Upper lobe of left lung (tissue), 6 donors: ENCODE data around the gene MGLL. TPM values are rescaled to one million over a fixed set of nuclear protein-coding genes. Genes with fewer than 3 reads are reported as not detected.

Experiments
- ATAC-seq, 2 donors: fragments of 200-7000 bp; cut with Tn5 transposase; one replicate each; pipeline ENCODE4 v1.9.1; 2022; ENCODE audit warnings: mild to moderate bottlenecking in 2 of 2, moderate library complexity in 2 of 2; ENCODE audit not compliant: low FRiP score in 2 of 2
- DNase-seq, 2 donors: peaks; one replicate each; pipeline ENCODE4 v3.0.0-alpha.2; 2019 to 2020
- H3K27ac ChIP-seq, 4 donors: fragments of 200-600 bp; sonication (generic); one replicate each; pipeline ENCODE4 v1.5.1; 2016 to 2019
- H3K27me3 ChIP-seq, 4 donors: fragments of 200-600 bp; sonication (generic); one replicate each; pipeline ENCODE4 v1.5.1; 2017 to 2019
- H3K36me3 ChIP-seq, 4 donors: fragments of 200-600 bp; sonication (generic); one replicate each; pipeline ENCODE4 v1.5.1; 2016 to 2019
- H3K4me1 ChIP-seq, 4 donors: fragments of 200-600 bp; sonication (generic); one replicate each; pipeline ENCODE4 v1.5.1; 2018 to 2019
- H3K4me3 ChIP-seq, 4 donors: fragments of 200-600 bp; sonication (generic); one replicate each; pipeline ENCODE4 v1.5.1; 2017 to 2019; ENCODE audit warnings: mild to moderate bottlenecking in 2 of 4, moderate library complexity in 1 of 4
- H3K9me3 ChIP-seq, 4 donors: fragments of 200-600 bp; sonication (generic); one replicate each; pipeline ENCODE4 v1.5.1; 2018 to 2019
- EP300 ChIP-seq, 4 donors: sonication (generic); formaldehyde crosslinking; IDR thresholded peaks; one replicate each; pipeline ENCODE4 v1.5.1; 2017; ENCODE audit warnings: antibody characterized with exemption in 4 of 4, control low read depth in 2 of 4
- POLR2A ChIP-seq, 4 donors: fragments of 450-650 bp; IDR thresholded peaks; one replicate each; pipeline ENCODE4 v1.5.1; 2016 to 2017; ENCODE audit warnings: antibody characterized with exemption in 4 of 4, mild to moderate bottlenecking in 2 of 4
- POLR2AphosphoS5 ChIP-seq, 2 donors: sonication (generic); formaldehyde crosslinking; IDR thresholded peaks; one replicate each; pipeline ENCODE4 v1.5.1; 2017; ENCODE audit warnings: antibody characterized with exemption in 2 of 2
- WGBS, 2 donors: methylation state at CpG; one replicate each; pipeline ENCODE4 v1.1.5; 2017 to 2018; 5-methylcytosine and 5-hydroxymethylcytosine counted together
- total RNA-seq, 6 donors: library from RNA; depleted of rRNA in 4 of 6; stranded (reverse); fragments of >200 nt in 4 of 6; gene quantifications; one replicate each; pipeline versions ENCODE4 v1.1.0 to v1.2.1, GENCODE V29; 2016 to 2021
- TF ChIP-seq, protein P1 (sequence below), 6 experiments: fragments of 450-650 bp in 4 of 6; fragments of 200-600 bp in 2 of 6; sonication (generic) in 2 of 6; IDR thresholded peaks; one replicate each; pipeline ENCODE4 v1.5.1; 2016 to 2019; ENCODE audit warnings: antibody characterized with exemption in 6 of 6
- donor health status: DM: no; HTN: no; CAD: no; lungs with moderate emphysema.
- donor health status: DM: no; HTN: yes; CAD: no; lungs with severe emphysema.

MGLL gene
- total RNA-seq, 6 donors from 2014 or later: 128 to 253 (median 190) TPM

GRCh38 chr3:127784865-127785710 is 37.2 kb downstream of the MGLL start:
- no peaks in the 10 kb centered on the region for H3K36me3 ChIP-seq
- peak in 1 of 2 donors; percentile 77 for ATAC-seq

GRCh38 chr3:127784283-127784682 is 38.0 kb downstream of the MGLL start:
- Histone ChIP-seq H3K9me3 (no peaks in the 10 kb centered on the region), H3K36me3 (no peaks in the 10 kb centered on the region), H3K4me3 (no peak overlapping the region), H3K27me3 (no peaks in the 10 kb centered on the region), H3K4me1 (peaks cover 50 to 58% (median 56%) of the 10 kb centered on the region in 4 donors), H3K27ac (peak overlapping the region in 3 of 4 donors; percentile 50 to 68 (median 67))
- no peak for TF ChIP-seq POLR2A (IDR thresholded peaks at IDR 0.05)
- TF ChIP-seq, protein P1, sequence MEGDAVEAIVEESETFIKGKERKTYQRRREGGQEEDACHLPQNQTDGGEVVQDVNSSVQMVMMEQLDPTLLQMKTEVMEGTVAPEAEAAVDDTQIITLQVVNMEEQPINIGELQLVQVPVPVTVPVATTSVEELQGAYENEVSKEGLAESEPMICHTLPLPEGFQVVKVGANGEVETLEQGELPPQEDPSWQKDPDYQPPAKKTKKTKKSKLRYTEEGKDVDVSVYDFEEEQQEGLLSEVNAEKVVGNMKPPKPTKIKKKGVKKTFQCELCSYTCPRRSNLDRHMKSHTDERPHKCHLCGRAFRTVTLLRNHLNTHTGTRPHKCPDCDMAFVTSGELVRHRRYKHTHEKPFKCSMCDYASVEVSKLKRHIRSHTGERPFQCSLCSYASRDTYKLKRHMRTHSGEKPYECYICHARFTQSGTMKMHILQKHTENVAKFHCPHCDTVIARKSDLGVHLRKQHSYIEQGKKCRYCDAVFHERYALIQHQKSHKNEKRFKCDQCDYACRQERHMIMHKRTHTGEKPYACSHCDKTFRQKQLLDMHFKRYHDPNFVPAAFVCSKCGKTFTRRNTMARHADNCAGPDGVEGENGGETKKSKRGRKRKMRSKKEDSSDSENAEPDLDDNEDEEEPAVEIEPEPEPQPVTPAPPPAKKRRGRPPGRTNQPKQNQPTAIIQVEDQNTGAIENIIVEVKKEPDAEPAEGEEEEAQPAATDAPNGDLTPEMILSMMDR (IDR thresholded peaks at IDR 0.05): no peak
- no peak for TF ChIP-seq POLR2AphosphoS5 (IDR thresholded peaks at IDR 0.05)
- no peak for TF ChIP-seq EP300 (IDR thresholded peaks at IDR 0.05)
- ATAC-seq: no peak
- DNase-seq: no peak
- 75 to 94% methylated on average over 3 to 7 of the region's 7 CpGs for WGBS, 2 donors

More at GRCh38 chr3:127784865-127785710, 37.2 kb downstream of the MGLL start:
- Histone ChIP-seq H3K27me3 (no peaks in the 10 kb centered on the region), H3K9me3 (no peaks in the 10 kb centered on the region), H3K27ac (peak overlapping the region; percentile 18 to 68 (median 58)), H3K4me1 (peaks cover 50 to 55% (median 52%) of the 10 kb centered on the region in 4 donors), H3K4me3 (no peak overlapping the region)
- DNase-seq: peak in 1 of 2 donors; percentile 86
- 53 to 62% methylated on average over 10 to 12 of the region's 12 CpGs for WGBS, 2 donors
- peak in 1 of 2 donors; percentile 35 for TF ChIP-seq POLR2AphosphoS5 (IDR thresholded peaks at IDR 0.05)
- TF ChIP-seq, protein P1 (IDR thresholded peaks at IDR 0.05): no peak
- peak in 2 of 4 donors; percentile 17 to 32 for TF ChIP-seq EP300 (IDR thresholded peaks at IDR 0.05)
- TF ChIP-seq POLR2A (IDR thresholded peaks at IDR 0.05): no peak

GRCh38 chr3:127783642-127784160 is 38.6 kb downstream of the MGLL start:
- WGBS, 2 donors: 78 to 92% methylated on average over 4 of the region's 4 CpGs
- Histone ChIP-seq H3K4me1 (peaks cover 50 to 58% (median 56%) of the 10 kb centered on the region in 4 donors), H3K9me3 (no peaks in the 10 kb centered on the region), H3K27ac (peak overlapping the region in 2 of 4 donors; percentile 29 to 50), H3K36me3 (no peaks in the 10 kb centered on the region), H3K27me3 (no peaks in the 10 kb centered on the region), H3K4me3 (no peak overlapping the region)
- TF ChIP-seq EP300 (IDR thresholded peaks at IDR 0.05) (no peak), POLR2A (IDR thresholded peaks at IDR 0.05) (no peak), POLR2AphosphoS5 (IDR thresholded peaks at IDR 0.05) (no peak)
- TF ChIP-seq, protein P1 (IDR thresholded peaks at IDR 0.05): no peak
- no peak for DNase-seq
- ATAC-seq: no peak

DNA sequence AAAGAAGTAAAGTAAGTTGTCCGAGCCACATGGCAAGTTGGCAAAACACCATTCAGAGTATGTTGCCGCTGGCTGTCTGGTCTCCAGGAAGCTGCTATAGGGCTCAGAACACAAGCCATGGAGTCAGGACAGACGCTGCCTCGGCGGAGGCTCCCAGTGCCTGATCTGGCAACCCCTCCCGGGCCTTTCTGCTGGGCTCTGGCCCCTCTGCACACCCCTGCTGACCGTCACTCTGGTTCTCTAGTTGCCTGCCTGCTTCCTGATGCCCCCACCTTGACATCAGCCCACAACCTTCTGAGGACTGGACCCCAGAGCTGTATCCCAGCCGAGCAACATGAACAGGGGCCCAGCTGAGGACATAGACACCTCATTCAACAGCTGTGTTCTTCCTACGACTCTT is 39.1 kb downstream of the MGLL start:
- WGBS, 2 donors: 81 to 91% methylated on average over 9 of the region's 9 CpGs
- H3K36me3 ChIP-seq: no peaks in the 10 kb centered on the region
- H3K27ac ChIP-seq: peak overlapping the region in 1 of 4 donors; percentile 29
- DNase-seq (no peak), ATAC-seq (no peak)
- no peaks in the 10 kb centered on the region for H3K27me3 ChIP-seq
- no peak overlapping the region for H3K4me3 ChIP-seq
- H3K9me3 ChIP-seq: no peaks in the 10 kb centered on the region
- TF ChIP-seq, protein P1 (IDR thresholded peaks at IDR 0.05): no peak
- TF ChIP-seq EP300 (IDR thresholded peaks at IDR 0.05) (no peak), POLR2A (IDR thresholded peaks at IDR 0.05) (no peak), POLR2AphosphoS5 (IDR thresholded peaks at IDR 0.05) (no peak)
- H3K4me1 ChIP-seq: peaks cover 50 to 58% (median 56%) of the 10 kb centered on the region in 4 donors
